CD4-positive, alpha-beta T cell (primary cell): ENCODE results near the gene GLCE. TPM values are rescaled to one million over a fixed set of nuclear protein-coding genes. Genes with fewer than 3 reads are reported as not detected.

Experiments
- ATAC-seq: fragments of 200-7000 bp; cut with Tn5 transposase; one replicate; pipeline ENCODE4 v1.10.0; 2022; ENCODE audit warnings: mild to moderate bottlenecking; ENCODE audit not compliant: poor library complexity
- CTCF ChIA-PET: fragments of 350-600 bp; sonication (Branson Sonifier 250); formaldehyde crosslinking; loops from one replicate; lab custom pipeline; 2021; ENCODE audit warnings: antibody characterized with exemption, inconsistent platforms; lab: Charles Lee
- POLR2A ChIA-PET: fragments of 350-600 bp; sonication (Branson Sonifier 250); formaldehyde crosslinking; loops from one replicate; lab custom pipeline; 2021; ENCODE audit warnings: antibody characterized with exemption, inconsistent platforms; lab: Charles Lee
- DNase-seq, 14 experiments: peaks; one replicate each; pipeline ENCODE4 v3.0.0-alpha.2; 2013 to 2020; ENCODE audit warnings: mixed read lengths in 2 of 14
- H3K27ac ChIP-seq, 2 donors: one replicate each; pipeline versions ENCODE4 v1.5.1 to v1.7.0; 2013; ENCODE audit warnings: low read length in 2 of 2, low read depth in 1 of 2, mild to moderate bottlenecking in 1 of 2
- H3K27me3 ChIP-seq, 2 experiments: 1 replicate in 1 of 2; 2 replicates in 1 of 2; pipeline versions ENCODE4 v1.6.1 to v1.7.0; 2013; ENCODE audit warnings: low read length in 2 of 2, control low read depth in 1 of 2, mild to moderate bottlenecking in 1 of 2, moderate library complexity in 1 of 2; ENCODE audit not compliant: insufficient read depth in 2 of 2, control insufficient read depth in 1 of 2
- H3K36me3 ChIP-seq: one replicate; pipeline ENCODE4 v1.6.1; 2013; ENCODE audit warnings: low read length, control low read depth; ENCODE audit not compliant: insufficient read depth
- H3K4me1 ChIP-seq: one replicate; pipeline ENCODE4 v1.6.1; 2013; ENCODE audit warnings: low read length, control low read depth; ENCODE audit not compliant: insufficient read depth
- H3K4me3 ChIP-seq: one replicate; pipeline ENCODE4 v1.5.1; 2013; ENCODE audit warnings: mild to moderate bottlenecking, low read length, moderate library complexity
- H3K9me3 ChIP-seq, 2 experiments: 1 replicate in 1 of 2; 2 replicates in 1 of 2; pipeline versions ENCODE4 v1.6.1 to v1.7.0; 2013; ENCODE audit warnings: low read length in 2 of 2, mild to moderate bottlenecking in 2 of 2, control low read depth in 1 of 2, moderate library complexity in 1 of 2; ENCODE audit not compliant: control insufficient read depth in 1 of 2, insufficient read depth in 1 of 2
- H3K27ac Mint-ChIP-seq: one replicate; pipeline ENCODE4 v1.8.0; 2020; ENCODE audit warnings: mixed read lengths
- H3K27me3 Mint-ChIP-seq: one replicate; pipeline ENCODE4 v1.8.0; 2021; ENCODE audit warnings: mixed read lengths
- H3K36me3 Mint-ChIP-seq: one replicate; pipeline ENCODE4 v1.8.0; 2021; ENCODE audit warnings: low read depth, mixed read lengths
- H3K4me1 Mint-ChIP-seq: one replicate; pipeline ENCODE4 v1.8.0; 2021; ENCODE audit warnings: low read depth, mixed read lengths
- H3K4me3 Mint-ChIP-seq: one replicate; pipeline ENCODE4 v1.8.0; 2020; ENCODE audit warnings: mild to moderate bottlenecking, mixed read lengths
- H3K9me3 Mint-ChIP-seq: one replicate; pipeline ENCODE4 v1.8.0; 2020; ENCODE audit warnings: mixed read lengths
- CTCF ChIP-seq: fragments of 200-600 bp; IDR thresholded peaks from one replicate; pipeline ENCODE4 v1.8.0; 2022; ENCODE audit warnings: antibody characterized with exemption, mild to moderate bottlenecking
- intact Hi-C, 2 experiments: fragments of 100-400 bp; cut with DNase I in 1 of 2; cut with micrococcal nuclease in 1 of 2; formaldehyde crosslinking; loops; one replicate each; pipeline versions ENCODE4 v1.15.1 to v1.9.0; 2023 to 2025; cut with DNase I, micrococcal nuclease
- total RNA-seq, 174 experiments: library from RNA in 2 of 174; stranded (reverse) in 2 of 174; gene quantifications; one replicate each; pipeline ENCODE4 v1.2.3 and lab custom pipeline; 2021 to 2026

Gene GLCE
- total RNA-seq, 2 experiments from 2014 or later: 3.2 TPM

GRCh38 chr15:69119001-69119400 lies 41.4 kb upstream of the GLCE start:
- Mint-ChIP-seq H3K27me3 (peaks cover 36% of the 10 kb centered on the region), H3K36me3 (no peaks in the 10 kb centered on the region), H3K4me1 (no peaks in the 10 kb centered on the region), H3K9me3 (no peaks in the 10 kb centered on the region), H3K27ac (no peak overlapping the region), H3K4me3 (no peak overlapping the region)
- ChIA-PET POLR2A (no interaction called here), CTCF (no interaction called here)
- DNase-seq (no peak), ATAC-seq (no peak)
- Histone ChIP-seq H3K36me3 (no peaks in the 10 kb centered on the region), H3K9me3 (peaks cover 0 to under 1% of the 10 kb centered on the region in 2 experiments), H3K4me3 (no peak overlapping the region), H3K27ac (no peak overlapping the region), H3K27me3 (peaks cover 10 to 12% of the 10 kb centered on the region in 2 experiments), H3K4me1 (peaks cover 5% of the 10 kb centered on the region)
- intact Hi-C loops: no loop called here
- no peak for TF ChIP-seq CTCF

- intact Hi-C loops: no loop called here
- Mint-ChIP-seq H3K36me3 (no peaks in the 10 kb centered on the region), H3K4me1 (no peaks in the 10 kb centered on the region), H3K27ac (no peak overlapping the region), H3K4me3 (no peak overlapping the region), H3K9me3 (no peaks in the 10 kb centered on the region), H3K27me3 (peaks cover 34% of the 10 kb centered on the region)
- Histone ChIP-seq H3K4me1 (no peaks in the 10 kb centered on the region), H3K27ac (no peak overlapping the region), H3K27me3 (peaks cover 6 to 12% of the 10 kb centered on the region in 2 experiments), H3K36me3 (no peaks in the 10 kb centered on the region), H3K9me3 (no peaks in the 10 kb centered on the region), H3K4me3 (no peak overlapping the region)
- DNase-seq (no peak), ATAC-seq (no peak)
- TF ChIP-seq CTCF: no peak
- ChIA-PET POLR2A (no interaction called here), CTCF (no interaction called here)
These were observed 40.6 kb upstream of the GLCE start for GRCh38 chr15:69119683-69120395.

GRCh38 chr15:69120732-69121131 lies 39.7 kb upstream of the GLCE start:
- DNase-seq (no peak), ATAC-seq (no peak)
- TF ChIP-seq CTCF: no peak
- Histone ChIP-seq H3K27me3 (peaks cover 6 to 7% of the 10 kb centered on the region in 2 experiments), H3K9me3 (no peaks in the 10 kb centered on the region), H3K4me3 (no peak overlapping the region), H3K36me3 (no peaks in the 10 kb centered on the region), H3K27ac (no peak overlapping the region), H3K4me1 (no peaks in the 10 kb centered on the region)
- no peak overlapping the region for H3K27ac Mint-ChIP-seq
- H3K9me3 Mint-ChIP-seq: no peaks in the 10 kb centered on the region
- no peak overlapping the region for H3K4me3 Mint-ChIP-seq
- no peaks in the 10 kb centered on the region for H3K36me3 Mint-ChIP-seq
- H3K4me1 Mint-ChIP-seq: no peaks in the 10 kb centered on the region
- H3K27me3 Mint-ChIP-seq: peaks cover 25% of the 10 kb centered on the region
- ChIA-PET CTCF (no interaction called here), POLR2A (no interaction called here)
- intact Hi-C loops: no loop called here
